Liver (tissue), 3 donors: ENCODE data around the gene C1orf21.

Experiments used
- ATF3 ChIP-seq: IDR thresholded peaks from 2 replicates; pipeline ENCODE4 v1.6.1; 2016; ENCODE audit warnings: antibody characterized with exemption
- CTCF ChIP-seq: fragments of 150-350 bp; IDR thresholded peaks from 2 replicates; pipeline ENCODE4 v1.5.1; 2017; ENCODE audit warnings: improper control_type of control experiment, low read depth, low read length; ENCODE audit not compliant: missing input control
- EGR1 ChIP-seq, 2 donors: IDR thresholded peaks; 2 replicates each; pipeline ENCODE4 v1.6.1; 2016 to 2018; ENCODE audit warnings: antibody characterized with exemption in 2 of 2, low read depth in 2 of 2
- FOXA1 ChIP-seq: IDR thresholded peaks from 2 replicates; pipeline ENCODE4 v1.6.1; 2016; ENCODE audit warnings: antibody characterized with exemption
- GABPA ChIP-seq, 2 donors: IDR thresholded peaks in 1 of 2; conservative IDR thresholded peaks in 1 of 2; 2 replicates each; pipeline ENCODE4 v1.6.1; 2016; ENCODE audit warnings: antibody characterized with exemption in 2 of 2, mild to moderate bottlenecking in 1 of 2, moderate library complexity in 1 of 2
- JUND ChIP-seq, 2 donors: IDR thresholded peaks; 2 replicates each; pipeline ENCODE4 v1.6.1; 2016; ENCODE audit warnings: antibody characterized with exemption in 2 of 2
- RAD21 ChIP-seq, 2 donors: IDR thresholded peaks; 2 replicates each; pipeline ENCODE4 v1.6.1; 2016; ENCODE audit warnings: antibody characterized with exemption in 2 of 2, mild to moderate bottlenecking in 2 of 2
- REST ChIP-seq: IDR thresholded peaks from 2 replicates; pipeline ENCODE4 v1.6.1; 2016; ENCODE audit warnings: antibody characterized with exemption, mild to moderate bottlenecking
- RXRA ChIP-seq, 2 donors: IDR thresholded peaks; 2 replicates each; pipeline ENCODE4 v1.6.1; 2017 to 2018; ENCODE audit warnings: antibody characterized with exemption in 2 of 2, mild to moderate bottlenecking in 1 of 2
- SP1 ChIP-seq: IDR thresholded peaks from 2 replicates; pipeline ENCODE4 v1.6.1; 2018; ENCODE audit warnings: antibody characterized with exemption, mild to moderate bottlenecking
- TAF1 ChIP-seq: conservative IDR thresholded peaks from 2 replicates; pipeline ENCODE4 v1.6.1; 2016; ENCODE audit warnings: antibody characterized with exemption, mild to moderate bottlenecking
- YY1 ChIP-seq: IDR thresholded peaks from 2 replicates; pipeline ENCODE4 v1.6.1; 2016; ENCODE audit warnings: antibody characterized with exemption, mild to moderate bottlenecking
- ZBTB33 ChIP-seq: IDR thresholded peaks from 2 replicates; pipeline ENCODE4 v1.6.1; 2016; ENCODE audit warnings: antibody characterized with exemption
- donor health status: healthy.
- donor health status: healthy.

GRCh38 chr1:184483101-184483683 is 96.4 kb downstream of the C1orf21 start:
- TF ChIP-seq GABPA (IDR thresholded peaks at IDR 0.05 in 1 of 2, conservative IDR thresholded peaks at IDR 0.05 in 1 of 2): no peak
- no peak for TF ChIP-seq CTCF
- no peak for TF ChIP-seq REST
- no peak for TF ChIP-seq FOXA1
- TF ChIP-seq SP1: peak; percentile 21
- TF ChIP-seq TAF1: no peak
- TF ChIP-seq YY1: no peak
- TF ChIP-seq ATF3: no peak
- peak; percentile 10 to 15 for TF ChIP-seq RAD21 (IDR thresholded peaks at IDR 0.05)
- TF ChIP-seq ZBTB33: no peak
- TF ChIP-seq EGR1 (IDR thresholded peaks at IDR 0.05; ENCODE audit: low read depth in 2 of 2): no peak
- peak in 1 of 2 donors; percentile 17 for TF ChIP-seq JUND (IDR thresholded peaks at IDR 0.05)
- peak; percentile 21 to 44 for TF ChIP-seq RXRA (IDR thresholded peaks at IDR 0.05)
